Measurements from ENCODE around the gene MXD3.
A peak's percentile ranks its signal among the peaks of the same experiment; 100 is the strongest.

Gene MXD3

GRCh38 chr5:177339107-177339638, 27.5 kb upstream of the MXD3 start:
- TF ChIP-seq CTCF (conservative IDR thresholded peaks at IDR 0.05): no peak
- H3K27ac ChIP-seq: peak overlapping the region; percentile 54

GRCh38 chr5:177338251-177339106, 26.8 kb upstream of the MXD3 start:
- TF ChIP-seq CTCF (conservative IDR thresholded peaks at IDR 0.05): no peak
- peak overlapping the region; percentile 54 for H3K27ac ChIP-seq

GRCh38 chr5:177336603-177337494, 25.2 kb upstream of the MXD3 start:
- TF ChIP-seq CTCF (conservative IDR thresholded peaks at IDR 0.05): no peak
- no peak overlapping the region for H3K27ac ChIP-seq

- no peak overlapping the region for H3K27ac ChIP-seq
- TF ChIP-seq CTCF (conservative IDR thresholded peaks at IDR 0.05): peak; percentile 62
These were observed 24.4 kb upstream of the MXD3 start for GRCh38 chr5:177336112-177336511.

- H3K27ac ChIP-seq: no peak overlapping the region
- TF ChIP-seq CTCF (conservative IDR thresholded peaks at IDR 0.05): no peak
These were observed 24.0 kb upstream of the MXD3 start for GRCh38 chr5:177335701-177336065.

- no peak overlapping the region for H3K27ac ChIP-seq
- no peak for TF ChIP-seq CTCF (conservative IDR thresholded peaks at IDR 0.05)
These were observed 23.3 kb upstream of the MXD3 start for GRCh38 chr5:177334781-177335700.
